Peyer's patch (tissue), 4 donors: ENCODE data around the gene IPO11.

ENCODE experiments used
- CTCF ChIP-seq, 6 experiments: fragments of 450-650 bp in 4 of 6; fragments of 200-600 bp in 2 of 6; sonication (generic) in 1 of 6; IDR thresholded peaks; one replicate each; pipeline ENCODE4 v1.5.1; 2017 to 2019; ENCODE audit warnings: antibody characterized with exemption in 6 of 6, mild to moderate bottlenecking in 3 of 6, moderate library complexity in 1 of 6
- POLR2A ChIP-seq, 2 donors: fragments of 450-650 bp; IDR thresholded peaks; one replicate each; pipeline ENCODE4 v1.5.1; 2017; ENCODE audit warnings: antibody characterized with exemption in 2 of 2, mild to moderate bottlenecking in 2 of 2, moderate library complexity in 2 of 2

- TF ChIP-seq POLR2A (IDR thresholded peaks at IDR 0.05) (no peak), CTCF (IDR thresholded peaks at IDR 0.05) (no peak)
These were observed 36.9 kb upstream of the IPO11 start for GRCh38 chr5:62375627-62376026.
